LNCaP clone FGC (cell line): ENCODE measurements around the gene CACNA1B.

Source experiments
- DNase-seq: peaks from one replicate; pipeline ENCODE4 v3.0.0-alpha.2; 2011; ENCODE audit warnings: low read depth
- H3K4me3 ChIP-seq: 2 replicates; pipeline ENCODE4 v1.5.1; 2011; ENCODE audit warnings: mild to moderate bottlenecking, low read depth, low read length, control low read depth
- CTCF ChIP-seq: IDR thresholded peaks from 2 replicates; pipeline ENCODE4 v1.5.1; 2012; ENCODE audit warnings: mild to moderate bottlenecking; ENCODE audit not compliant: control insufficient read depth, insufficient read depth; ENCODE audit errors: extremely low read depth

CACNA1B gene

GRCh38 chr9:138042146-138042545, 164.6 kb downstream of the CACNA1B start:
- no peak for DNase-seq
- no peak overlapping the region for H3K4me3 ChIP-seq
- TF ChIP-seq CTCF, result no peak

GRCh38 chr9:138042640-138043039, 165.1 kb downstream of the CACNA1B start:
- no peak for TF ChIP-seq CTCF
- H3K4me3 ChIP-seq, result no peak overlapping the region
- no peak for DNase-seq

GRCh38 chr9:138043061-138043410, 165.5 kb downstream of the CACNA1B start:
- DNase-seq, result no peak
- no peak overlapping the region for H3K4me3 ChIP-seq
- TF ChIP-seq CTCF, result no peak

GRCh38 chr9:138043411-138044345, 166.1 kb downstream of the CACNA1B start:
- DNase-seq, result no peak
- no peak overlapping the region for H3K4me3 ChIP-seq
- no peak for TF ChIP-seq CTCF

GRCh38 chr9:138044485-138045383, 167.2 kb downstream of the CACNA1B start:
- no peak overlapping the region for H3K4me3 ChIP-seq
- TF ChIP-seq CTCF, result no peak
- no peak for DNase-seq

GRCh38 chr9:138045541-138046490, 168.2 kb downstream of the CACNA1B start:
- no peak for TF ChIP-seq CTCF
- DNase-seq, result no peak

More at GRCh38 chr9:138045541-138046490, 168.2 kb downstream of the CACNA1B start:
- H3K4me3 ChIP-seq, result no peak overlapping the region
